CD4-positive, CD25-positive, alpha-beta regulatory T cell (primary cell): Measurements from ENCODE around the gene PCSK9. TPM values are rescaled to one million over a fixed set of nuclear protein-coding genes. Genes with fewer than 3 reads are reported as not detected.

Experiments used
- ATAC-seq, 2 donors: fragments of 150-1000 bp; cut with Tn5 transposase; one replicate each; pipeline ENCODE4 v1.10.0; 2021; ENCODE audit warnings: low read depth in 2 of 2, moderate number of reproducible peaks in 2 of 2, moderate library complexity in 1 of 2
- DNase-seq, 3 donors: peaks; one replicate each; pipeline versions ENCODE4 v3.0.0 to v3.0.0-alpha.2; 2012 to 2022; ENCODE audit warnings: mixed read lengths in 1 of 3
- H3K27ac ChIP-seq: one replicate; pipeline ENCODE4 v1.7.0; 2013; ENCODE audit warnings: mild to moderate bottlenecking, low read length; ENCODE audit not compliant: insufficient read depth, poor library complexity, severe bottlenecking
- H3K27me3 ChIP-seq: one replicate; pipeline ENCODE4 v1.7.0; 2013; ENCODE audit warnings: low read length; ENCODE audit not compliant: control insufficient read depth, insufficient read depth
- H3K36me3 ChIP-seq: one replicate; pipeline ENCODE4 v1.7.0; 2013; ENCODE audit warnings: mild to moderate bottlenecking, low read length, moderate library complexity; ENCODE audit not compliant: control insufficient read depth, insufficient read depth
- H3K4me1 ChIP-seq: 2 replicates; pipeline ENCODE4 v1.7.0; 2013; ENCODE audit warnings: mild to moderate bottlenecking, low read length; ENCODE audit not compliant: insufficient read depth, control insufficient read depth, poor library complexity, severe bottlenecking
- H3K4me3 ChIP-seq: one replicate; pipeline ENCODE4 v1.7.0; 2013; ENCODE audit warnings: low read depth, mild to moderate bottlenecking, low read length, moderate library complexity
- H3K9me3 ChIP-seq, 2 experiments: 1 replicate in 1 of 2; 2 replicates in 1 of 2; pipeline ENCODE4 v1.7.0; 2013; ENCODE audit warnings: low read length in 2 of 2, mild to moderate bottlenecking in 1 of 2, moderate library complexity in 1 of 2; ENCODE audit not compliant: control insufficient read depth in 2 of 2
- H3K27ac Mint-ChIP-seq, 3 donors: one replicate each; pipeline ENCODE4 v1.8.0; 2020 to 2022; ENCODE audit warnings: mild to moderate bottlenecking in 3 of 3, mixed read lengths in 3 of 3, moderate library complexity in 2 of 3
- H3K27me3 Mint-ChIP-seq: one replicate; pipeline ENCODE4 v1.8.0; 2022; ENCODE audit warnings: mild to moderate bottlenecking, mixed read lengths
- H3K36me3 Mint-ChIP-seq: one replicate; pipeline ENCODE4 v1.8.0; 2020; ENCODE audit warnings: mixed read lengths
- H3K4me1 Mint-ChIP-seq, 4 donors: one replicate each; pipeline ENCODE4 v1.8.0; 2020 to 2022; ENCODE audit warnings: mixed read lengths in 4 of 4, mild to moderate bottlenecking in 1 of 4
- H3K4me3 Mint-ChIP-seq, 4 donors: one replicate each; pipeline ENCODE4 v1.8.0; 2020 to 2022; ENCODE audit warnings: mild to moderate bottlenecking in 4 of 4, mixed read lengths in 4 of 4, moderate library complexity in 3 of 4
- H3K9me3 Mint-ChIP-seq, 7 donors: one replicate each; pipeline ENCODE4 v1.8.0; 2020 to 2022; ENCODE audit warnings: mixed read lengths in 7 of 7, mild to moderate bottlenecking in 3 of 7, moderate library complexity in 2 of 7
- polyA plus RNA-seq, 4 donors: library from polyadenylated mRNA; unstranded; fragments of 300-500 nt; fragmentation: Illumina TruSeq; gene quantifications; one replicate each; pipeline ENCODE4 v1.2.3, GENCODE V29; 2021
- total RNA-seq: library from RNA; stranded (reverse); gene quantifications from one replicate; pipeline ENCODE4 v1.2.3, GENCODE V29; 2022

The PCSK9 gene
- total and polyA plus RNA-seq, 5 donors from 2014 or later: not detected

DNA sequence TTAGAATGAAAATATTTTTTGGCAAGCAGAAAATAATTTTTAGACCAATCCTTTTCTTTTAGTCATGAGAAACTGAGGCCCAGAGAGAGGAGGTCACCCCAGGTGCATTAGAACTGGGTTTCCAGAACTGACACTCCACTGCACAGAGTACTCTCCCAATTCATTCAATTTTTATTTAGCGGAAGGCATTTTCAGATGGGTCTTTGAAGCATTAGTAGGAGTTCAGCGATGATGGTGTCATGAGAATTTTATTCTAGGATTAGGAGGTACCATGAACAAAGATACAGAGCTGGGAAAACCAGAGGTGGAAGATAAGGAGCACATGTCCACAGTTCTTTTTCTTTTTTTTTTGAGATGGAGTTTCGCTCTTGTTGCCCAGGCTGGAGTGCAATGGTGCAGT lies 2.3 kb downstream of the PCSK9 start:
- H3K27me3 ChIP-seq: peaks cover 7% of the 10 kb centered on the region
- no peak for DNase-seq
- no peaks in the 10 kb centered on the region for H3K4me1 ChIP-seq
- H3K4me3 ChIP-seq: no peak overlapping the region
- peaks cover 0 to 2% (median 0%) of the 10 kb centered on the region in 7 donors for H3K9me3 Mint-ChIP-seq
- H3K9me3 ChIP-seq: no peaks in the 10 kb centered on the region
- no peak overlapping the region for H3K27ac Mint-ChIP-seq
- H3K27ac ChIP-seq: no peak overlapping the region
- peaks cover 49% of the 10 kb centered on the region for H3K27me3 Mint-ChIP-seq
- H3K4me3 Mint-ChIP-seq: no peak overlapping the region
- H3K36me3 Mint-ChIP-seq: no peaks in the 10 kb centered on the region
- ATAC-seq: no peak
- peaks cover 0 to 6% (median 0%) of the 10 kb centered on the region in 4 donors for H3K4me1 Mint-ChIP-seq
- no peaks in the 10 kb centered on the region for H3K36me3 ChIP-seq

DNA sequence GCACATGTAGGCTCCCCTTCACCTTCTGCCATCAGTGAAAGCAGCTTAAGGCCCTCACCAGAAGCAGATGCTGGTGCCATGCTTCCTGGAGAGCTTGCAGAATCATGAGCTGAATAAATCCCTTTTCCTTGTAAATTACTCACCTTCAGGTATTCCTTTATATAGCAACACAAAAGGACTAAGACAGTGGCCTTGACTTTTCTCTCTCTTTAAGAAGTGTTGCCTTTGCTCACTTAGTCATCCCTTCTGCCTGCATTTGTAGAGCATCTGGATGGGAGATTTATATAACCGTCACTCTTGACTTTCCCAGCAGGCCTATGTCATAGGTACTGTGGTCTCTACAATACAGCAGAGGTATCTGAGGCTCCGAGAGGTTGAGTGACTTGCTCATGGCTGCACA lies 3.7 kb downstream of the PCSK9 start:
- Histone ChIP-seq H3K27me3 (peaks cover 7% of the 10 kb centered on the region), H3K4me3 (no peak overlapping the region), H3K27ac (no peak overlapping the region), H3K4me1 (no peaks in the 10 kb centered on the region), H3K9me3 (no peaks in the 10 kb centered on the region), H3K36me3 (no peaks in the 10 kb centered on the region)
- H3K36me3 Mint-ChIP-seq: no peaks in the 10 kb centered on the region
- ATAC-seq (no peak), DNase-seq (no peak)
- H3K27me3 Mint-ChIP-seq: peaks cover 38% of the 10 kb centered on the region
- H3K9me3 Mint-ChIP-seq: peaks cover 0 to 1% (median 0%) of the 10 kb centered on the region in 7 donors
- peaks cover 0 to 4% (median 0%) of the 10 kb centered on the region in 4 donors for H3K4me1 Mint-ChIP-seq
- no peak overlapping the region for H3K27ac Mint-ChIP-seq
- no peak overlapping the region for H3K4me3 Mint-ChIP-seq

- H3K4me3 ChIP-seq: no peak overlapping the region
- H3K36me3 Mint-ChIP-seq: no peaks in the 10 kb centered on the region
- H3K36me3 ChIP-seq: no peaks in the 10 kb centered on the region
- peaks cover 0 to 4% (median 0%) of the 10 kb centered on the region in 4 donors for H3K4me1 Mint-ChIP-seq
- no peaks in the 10 kb centered on the region for H3K9me3 ChIP-seq
- peaks cover 7% of the 10 kb centered on the region for H3K27me3 ChIP-seq
- H3K27ac Mint-ChIP-seq: no peak overlapping the region
- ATAC-seq: no peak
- H3K4me1 ChIP-seq: no peaks in the 10 kb centered on the region
- no peak overlapping the region for H3K27ac ChIP-seq
- no peak for DNase-seq
- no peak overlapping the region for H3K4me3 Mint-ChIP-seq
- peaks cover 36% of the 10 kb centered on the region for H3K27me3 Mint-ChIP-seq
- peaks cover 0 to 1% (median 0%) of the 10 kb centered on the region in 7 donors for H3K9me3 Mint-ChIP-seq
Measured at GRCh38 chr1:55043726-55044125, 4.4 kb downstream of the PCSK9 start.

DNA sequence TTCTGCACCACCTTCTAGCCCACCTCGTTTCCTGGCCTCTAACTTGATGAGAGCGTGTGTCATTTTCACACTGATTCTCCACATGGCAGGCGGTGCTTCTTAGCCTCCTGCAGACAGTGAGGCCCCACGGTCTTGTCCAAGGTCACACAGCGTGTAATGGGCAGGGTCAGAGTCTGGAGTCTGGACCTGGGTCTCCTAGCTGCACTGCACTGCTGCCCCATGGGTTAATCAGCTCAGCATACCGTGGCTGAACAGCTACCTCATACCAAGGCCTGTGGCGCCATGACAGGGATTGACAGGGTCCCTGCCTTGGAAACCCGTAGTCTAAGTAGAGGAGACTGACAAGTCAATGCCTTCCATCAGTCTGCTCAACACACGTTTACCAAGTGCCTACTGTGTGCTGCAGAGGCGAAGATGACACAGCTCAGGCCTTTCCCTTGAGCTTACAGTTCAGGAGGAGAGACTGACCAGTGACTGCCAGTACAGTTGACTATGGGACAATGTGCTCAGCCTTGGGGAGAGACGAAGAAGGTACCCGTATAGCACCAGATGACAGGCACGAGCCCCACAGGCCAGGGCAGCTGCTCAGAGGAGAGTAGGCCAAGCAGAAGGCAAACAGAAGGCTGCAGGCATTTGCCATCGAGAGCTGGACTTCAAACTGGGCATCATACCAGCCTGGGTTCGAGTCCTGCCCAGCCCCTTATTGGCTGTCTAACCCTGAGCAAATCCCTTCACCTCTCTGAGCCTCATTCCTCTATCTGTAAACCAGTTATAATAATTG lies 5.5 kb downstream of the PCSK9 start:
- no peak overlapping the region for H3K27ac Mint-ChIP-seq
- H3K9me3 ChIP-seq: no peaks in the 10 kb centered on the region
- peaks cover 4% of the 10 kb centered on the region for H3K27me3 ChIP-seq
- H3K36me3 Mint-ChIP-seq: no peaks in the 10 kb centered on the region
- H3K9me3 Mint-ChIP-seq: peaks cover 0 to 1% (median 0%) of the 10 kb centered on the region in 7 donors
- H3K4me3 ChIP-seq: no peak overlapping the region
- H3K36me3 ChIP-seq: no peaks in the 10 kb centered on the region
- no peak overlapping the region for H3K27ac ChIP-seq
- DNase-seq: no peak
- peaks cover 27% of the 10 kb centered on the region for H3K27me3 Mint-ChIP-seq
- H3K4me1 Mint-ChIP-seq: peaks cover 0 to 4% (median 0%) of the 10 kb centered on the region in 4 donors
- no peak overlapping the region for H3K4me3 Mint-ChIP-seq
- ATAC-seq: no peak
- no peaks in the 10 kb centered on the region for H3K4me1 ChIP-seq

DNA sequence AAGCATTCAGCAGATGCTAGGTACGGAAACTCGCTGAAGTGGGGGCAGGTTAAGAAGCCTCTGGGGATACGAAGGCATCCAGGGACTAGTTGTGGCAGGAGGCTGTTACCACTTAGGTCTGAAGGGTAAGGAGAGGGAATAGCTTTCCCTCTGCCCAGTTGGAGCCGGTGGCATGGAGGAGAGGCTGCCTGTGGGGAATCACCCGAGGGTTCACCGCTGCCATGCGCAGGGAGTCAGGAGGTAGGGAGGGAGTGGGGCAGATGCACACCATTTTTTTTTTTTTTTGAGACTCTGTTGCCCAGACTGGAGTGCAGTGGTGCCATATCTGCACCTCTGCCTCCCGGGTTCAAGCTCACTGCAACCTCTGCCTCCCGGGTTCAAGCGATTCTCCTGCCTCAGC lies 6.1 kb downstream of the PCSK9 start:
- H3K4me1 ChIP-seq: no peaks in the 10 kb centered on the region
- H3K4me3 Mint-ChIP-seq: no peak overlapping the region

DNA sequence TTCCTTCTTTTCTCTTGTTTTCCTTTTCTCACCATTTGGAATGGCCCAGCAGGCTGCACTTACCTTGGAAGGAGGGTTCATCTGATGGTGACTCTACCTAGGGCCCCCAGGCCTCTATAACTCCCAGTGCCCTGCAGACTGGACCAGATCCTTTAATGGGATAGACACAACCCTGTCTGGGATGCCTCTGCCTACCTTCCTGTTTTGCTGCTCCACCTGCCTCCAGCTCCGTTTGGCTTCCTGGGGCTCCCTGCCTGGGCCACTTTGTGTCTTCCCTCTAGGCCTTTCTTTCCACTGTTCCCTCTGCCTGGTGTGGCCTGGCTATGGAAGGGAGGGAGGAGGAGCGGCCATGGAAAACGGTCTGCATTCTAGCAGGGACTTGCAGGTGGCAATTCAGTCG lies 7.5 kb downstream of the PCSK9 start:
- Histone ChIP-seq H3K27ac (no peak overlapping the region), H3K4me3 (no peak overlapping the region), H3K36me3 (no peaks in the 10 kb centered on the region), H3K27me3 (no peaks in the 10 kb centered on the region), H3K9me3 (no peaks in the 10 kb centered on the region), H3K4me1 (no peaks in the 10 kb centered on the region)
- H3K27ac Mint-ChIP-seq: no peak overlapping the region
- H3K27me3 Mint-ChIP-seq: peaks cover 9% of the 10 kb centered on the region
- H3K4me1 Mint-ChIP-seq: no peaks in the 10 kb centered on the region
- H3K36me3 Mint-ChIP-seq: no peaks in the 10 kb centered on the region
- H3K4me3 Mint-ChIP-seq: no peak overlapping the region
- DNase-seq: no peak
- no peak for ATAC-seq
- H3K9me3 Mint-ChIP-seq: peaks cover 0 to 1% (median 0%) of the 10 kb centered on the region in 7 donors

More for the DNA sequence above, 6.1 kb downstream of the PCSK9 start:
- Histone ChIP-seq H3K27me3 (peaks cover 4% of the 10 kb centered on the region), H3K27ac (no peak overlapping the region), H3K9me3 (no peaks in the 10 kb centered on the region), H3K36me3 (no peaks in the 10 kb centered on the region), H3K4me3 (no peak overlapping the region)
- DNase-seq (no peak), ATAC-seq (no peak)
- Mint-ChIP-seq H3K27ac (no peak overlapping the region), H3K27me3 (peaks cover 21% of the 10 kb centered on the region), H3K4me1 (peaks cover 0 to under 1% (median 0%) of the 10 kb centered on the region in 4 donors), H3K36me3 (no peaks in the 10 kb centered on the region), H3K9me3 (peaks cover 0 to 1% (median 0%) of the 10 kb centered on the region in 7 donors)

- no peak overlapping the region for H3K4me3 Mint-ChIP-seq
- Histone ChIP-seq H3K4me3 (no peak overlapping the region), H3K4me1 (no peaks in the 10 kb centered on the region), H3K9me3 (no peaks in the 10 kb centered on the region), H3K36me3 (no peaks in the 10 kb centered on the region), H3K27me3 (no peaks in the 10 kb centered on the region), H3K27ac (no peak overlapping the region)
- no peaks in the 10 kb centered on the region for H3K36me3 Mint-ChIP-seq
- H3K27ac Mint-ChIP-seq: no peak overlapping the region
- ATAC-seq: no peak
- peaks cover 0 to 1% (median 0%) of the 10 kb centered on the region in 7 donors for H3K9me3 Mint-ChIP-seq
- no peak for DNase-seq
- H3K27me3 Mint-ChIP-seq: peaks cover 5% of the 10 kb centered on the region
- no peaks in the 10 kb centered on the region for H3K4me1 Mint-ChIP-seq
Measured at GRCh38 chr1:55047611-55048010, 8.3 kb downstream of the PCSK9 start.
